Activated CD8-positive, alpha-beta memory T cell treated with anti-CD3 and anti-CD28 coated beads, Interleukin-2, amount 50 U/mL, for 4 hours (primary cell): ENCODE data around the gene LINC01488.

Experiments used
- DNase-seq: peaks from one replicate; pipeline ENCODE4 v3.0.0-alpha.2; 2020

Gene LINC01488

DNA sequence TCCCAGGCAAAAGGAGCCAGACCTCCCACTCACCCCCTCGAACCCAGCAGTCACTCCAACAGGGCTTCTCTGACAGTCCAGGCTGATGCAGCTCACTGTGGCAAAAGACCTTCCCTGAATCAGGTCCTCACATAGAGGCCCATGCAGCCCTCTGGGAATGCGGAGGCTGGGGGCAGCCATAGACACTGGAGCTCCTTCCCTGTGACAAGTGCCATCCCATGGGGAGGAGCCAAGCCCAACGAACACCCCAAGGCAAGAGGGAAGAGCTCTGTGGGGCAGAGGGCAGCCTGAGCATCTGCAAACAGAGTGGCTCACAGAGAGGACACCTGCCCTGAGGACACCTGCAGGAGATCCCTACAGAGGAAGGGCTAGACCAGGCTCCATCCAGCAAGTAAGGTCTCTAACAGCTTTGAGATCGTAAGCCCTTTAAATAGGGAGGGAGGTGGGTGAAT, at the start of gene LINC01488:
LINC01488 (plus strand) TSS at position 271 of the 452 bp plus-strand sequence.
- no peak for DNase-seq

DNA sequence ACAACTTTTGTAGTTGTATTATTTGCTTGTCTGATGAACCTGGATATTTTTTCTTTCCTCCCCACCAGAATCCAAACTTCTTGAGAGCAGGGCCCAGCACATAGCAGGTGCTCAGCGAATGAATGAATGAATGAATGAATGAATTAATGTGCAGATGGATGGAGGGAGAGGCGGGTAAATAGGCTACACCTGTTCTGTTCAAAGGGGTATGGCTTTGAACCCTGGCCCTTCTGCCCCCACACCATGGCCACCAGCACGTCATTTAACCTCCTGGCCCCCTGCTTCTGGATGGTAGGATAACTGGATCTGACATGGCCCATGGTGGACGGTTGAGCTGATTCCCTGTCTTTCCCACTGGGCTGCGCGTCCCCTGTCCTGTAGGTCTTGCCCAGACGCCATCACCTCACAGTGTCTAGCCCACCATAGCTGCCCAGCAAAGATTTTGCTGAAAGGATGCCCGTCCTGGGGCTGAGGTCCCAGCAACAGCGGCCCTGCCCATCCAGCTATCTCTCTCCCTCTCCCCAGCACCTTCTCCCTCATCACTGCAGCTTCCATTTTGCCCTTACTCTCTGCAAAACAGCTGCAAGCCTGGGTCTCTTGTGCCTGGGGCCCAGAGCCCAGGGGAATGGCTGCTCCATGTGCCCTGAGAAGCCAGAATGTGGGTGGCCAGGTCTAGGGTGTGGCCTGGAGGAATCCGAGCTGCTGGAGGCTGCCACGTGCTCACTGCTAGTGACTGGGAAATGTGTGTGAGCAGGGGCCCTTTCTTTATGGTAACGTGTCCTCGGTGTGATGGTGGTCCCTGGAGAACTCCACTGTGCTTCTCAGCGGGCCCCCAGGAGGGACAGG, 49.3 kb upstream of the LINC01488 start:
- DNase-seq = no peak

GRCh38 chr11:69433741-69434140, 47.7 kb upstream of the LINC01488 start:
- DNase-seq = no peak

GRCh38 chr11:69434471-69434931, 47.0 kb upstream of the LINC01488 start:
- DNase-seq = no peak

DNA sequence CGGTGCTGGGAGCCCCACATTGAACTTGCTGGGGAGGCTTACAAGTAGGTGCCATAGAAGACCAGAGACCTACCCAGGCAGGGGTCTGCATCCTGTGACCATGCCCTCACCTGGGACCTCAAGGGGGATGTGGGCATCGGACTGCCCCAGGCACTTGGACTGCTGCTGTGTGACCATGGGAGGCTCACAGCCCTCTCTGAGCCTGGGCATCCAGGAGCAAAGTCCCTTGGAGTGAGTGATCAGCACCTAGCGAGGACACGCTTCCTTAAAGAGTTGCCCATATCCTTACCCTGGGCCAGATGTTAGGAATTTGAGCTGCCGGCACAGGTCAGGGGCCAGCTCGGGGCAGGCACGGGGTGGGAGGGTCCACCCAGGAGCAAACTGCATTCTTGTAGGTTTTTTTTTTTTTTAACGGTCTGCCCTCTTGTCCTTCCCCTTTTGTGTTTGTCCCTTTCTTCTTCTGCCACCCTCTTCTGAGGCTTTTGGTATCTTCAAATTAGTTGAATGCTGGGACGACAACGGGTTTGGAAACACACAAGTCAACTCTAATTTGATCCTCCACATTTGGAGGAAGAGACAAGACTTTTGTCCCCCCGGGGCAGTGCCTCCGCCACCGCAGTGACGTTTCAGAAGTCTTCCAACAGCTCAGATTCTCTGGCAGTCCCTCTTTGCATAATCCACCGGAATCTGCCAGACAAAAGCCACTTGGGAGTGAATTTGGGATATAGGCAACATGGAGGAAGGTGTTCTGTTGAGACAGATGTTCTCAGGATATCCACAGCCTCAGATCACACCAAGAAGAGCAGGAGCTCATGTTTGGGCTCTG, 46.1 kb upstream of the LINC01488 start:
- DNase-seq = no peak

DNA sequence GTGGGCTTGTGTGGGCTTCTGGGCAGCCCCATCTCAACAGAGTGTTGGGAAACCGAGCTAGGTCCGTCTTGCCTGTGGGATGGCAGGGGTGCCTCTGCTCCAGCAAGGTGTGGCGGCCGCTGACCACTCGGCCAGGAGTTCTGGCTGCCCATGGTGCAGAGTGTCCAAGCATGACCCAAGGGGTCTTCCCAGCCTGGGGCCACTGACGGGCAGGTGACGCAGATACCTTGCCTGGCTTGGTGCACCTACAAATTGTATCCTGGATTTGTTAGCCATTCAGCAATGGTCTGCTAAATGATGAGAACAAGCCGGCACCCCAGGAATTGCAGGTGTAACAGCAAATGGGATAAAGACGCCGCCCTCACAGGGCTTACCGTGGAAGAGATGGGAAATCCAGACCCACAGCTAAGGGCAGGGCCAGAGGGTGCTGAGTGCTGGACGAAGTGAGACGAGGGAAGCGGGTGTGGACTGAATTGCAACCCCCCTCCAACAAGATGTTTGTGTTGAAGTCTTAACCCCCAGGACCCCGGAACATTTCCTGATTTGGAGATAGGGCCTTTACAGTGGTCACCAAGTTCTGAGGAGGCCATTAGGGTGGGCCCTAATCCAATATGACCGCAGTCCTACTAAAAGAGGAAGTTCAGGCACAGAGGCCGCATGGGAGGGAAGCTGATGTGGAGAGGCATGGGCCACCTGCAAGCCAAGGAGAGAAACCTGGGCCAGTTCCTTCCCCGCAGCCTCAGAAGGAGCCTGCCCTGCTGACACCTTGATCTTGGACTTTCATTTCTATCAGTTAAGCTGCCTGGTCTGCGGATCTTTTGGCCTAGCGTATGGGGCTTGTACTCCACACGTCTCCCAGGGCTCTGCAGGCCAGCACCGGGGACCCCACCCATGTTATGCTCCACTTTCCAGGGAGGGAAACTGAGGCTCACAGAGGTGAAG, 45.2 kb upstream of the LINC01488 start:
- DNase-seq = no peak

DNA sequence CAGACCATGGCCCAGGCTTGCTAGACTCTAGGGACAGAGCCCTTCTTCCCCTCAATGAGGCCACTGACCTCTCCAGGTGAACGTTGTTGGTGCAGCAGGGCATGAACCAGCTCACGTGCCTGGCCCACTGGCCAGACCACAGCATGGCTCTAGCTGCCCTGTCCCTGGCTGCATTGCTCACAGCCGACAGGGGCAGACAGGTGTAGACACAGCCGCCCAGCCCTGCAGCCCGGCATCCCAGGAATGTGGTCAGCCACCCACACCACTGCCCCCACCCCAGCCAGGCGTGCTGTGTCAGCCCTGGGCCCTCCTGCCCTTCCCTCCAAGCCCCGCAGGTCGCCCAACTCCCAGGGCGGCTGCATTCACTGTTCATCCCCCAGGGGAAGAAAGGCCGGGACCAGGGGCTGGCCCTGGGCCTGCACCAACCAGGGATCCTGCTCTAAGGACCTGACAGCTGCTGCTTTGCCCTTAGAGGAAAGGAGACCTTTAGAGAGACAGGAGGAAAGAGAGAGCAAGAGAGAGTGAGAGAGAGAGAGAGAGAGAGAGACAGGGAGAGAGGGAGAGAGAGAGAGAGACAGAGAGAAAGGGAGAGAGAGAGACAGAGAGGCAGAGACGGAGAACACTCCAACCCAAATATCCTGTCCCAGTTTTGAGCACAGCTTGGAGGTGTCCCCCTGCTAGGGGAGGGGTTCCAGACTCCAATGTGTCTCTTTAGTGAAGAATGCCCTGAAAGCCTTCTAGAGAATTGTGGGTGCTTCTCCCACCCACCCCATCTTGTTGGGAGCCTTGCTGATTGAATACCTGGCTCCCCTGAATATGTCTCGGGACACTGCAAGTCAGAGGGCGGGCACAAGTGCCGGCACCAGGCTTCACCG, 44.2 kb upstream of the LINC01488 start:
- no peak for DNase-seq

GRCh38 chr11:69437876-69438205, 43.6 kb upstream of the LINC01488 start:
- no peak for DNase-seq

- DNase-seq = no peak
Observed at GRCh38 chr11:69438286-69438920, 43.1 kb upstream of the LINC01488 start.

DNA sequence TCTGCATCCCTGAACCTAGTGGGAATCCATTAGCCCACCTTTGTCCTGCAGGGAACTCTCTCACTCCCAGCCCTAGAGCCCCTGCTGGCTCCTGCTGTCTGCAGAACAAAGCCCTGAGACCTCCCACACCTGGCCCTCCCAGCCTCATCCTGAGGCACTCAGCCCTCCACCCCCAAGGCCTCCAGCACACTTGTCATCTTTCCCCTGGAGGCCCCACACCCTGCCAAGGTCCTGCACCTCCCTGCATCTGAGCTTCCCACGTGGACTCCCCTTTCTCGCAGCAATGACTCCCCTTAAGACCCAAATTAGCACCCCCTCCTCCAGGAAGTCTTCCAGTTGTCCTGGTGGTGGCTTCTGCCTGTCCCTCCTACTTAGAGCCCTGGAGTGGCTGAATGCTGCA, 42.3 kb upstream of the LINC01488 start:
- no peak for DNase-seq

DNA sequence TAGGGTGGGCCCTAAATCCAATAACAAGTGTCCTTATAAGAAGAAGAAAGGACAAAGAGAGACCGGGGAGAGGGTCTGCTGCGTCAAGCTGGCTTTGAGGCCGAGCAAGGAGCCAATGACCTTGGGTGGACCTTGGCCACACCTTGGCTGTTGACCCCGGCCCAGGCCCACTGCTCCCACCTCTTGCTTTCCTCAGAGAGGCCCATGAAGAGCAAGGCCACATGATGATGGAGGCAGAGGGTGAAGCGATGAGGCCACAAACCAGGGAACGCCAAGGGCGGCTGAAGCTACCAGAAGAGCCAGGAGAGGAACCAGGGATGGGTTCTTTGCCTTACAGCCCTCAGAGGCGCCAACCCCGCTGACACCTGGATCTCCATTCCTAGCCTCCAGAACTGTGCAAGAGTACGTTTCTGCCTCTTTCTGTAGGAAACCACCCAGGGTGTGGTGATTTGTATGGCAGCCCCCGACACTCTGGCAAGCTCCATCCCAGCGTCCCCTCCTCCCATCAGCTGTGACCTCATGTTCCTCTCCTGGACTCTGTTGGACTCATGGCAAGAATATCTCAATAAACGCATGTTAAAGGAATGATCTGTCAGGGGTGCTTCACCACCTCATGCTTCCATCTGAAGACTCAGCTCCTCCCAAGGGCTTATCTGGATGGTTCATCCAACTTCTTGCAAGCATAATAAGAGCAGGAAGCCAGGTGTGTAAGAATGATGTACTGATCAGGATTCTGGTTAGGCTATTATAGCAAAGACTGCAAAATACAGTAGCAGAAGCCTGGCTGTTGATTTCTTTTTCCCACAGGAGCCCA, 41.6 kb upstream of the LINC01488 start:
- no peak for DNase-seq

- no peak for DNase-seq
Observed at GRCh38 chr11:69440876-69441275, 40.6 kb upstream of the LINC01488 start.

DNA sequence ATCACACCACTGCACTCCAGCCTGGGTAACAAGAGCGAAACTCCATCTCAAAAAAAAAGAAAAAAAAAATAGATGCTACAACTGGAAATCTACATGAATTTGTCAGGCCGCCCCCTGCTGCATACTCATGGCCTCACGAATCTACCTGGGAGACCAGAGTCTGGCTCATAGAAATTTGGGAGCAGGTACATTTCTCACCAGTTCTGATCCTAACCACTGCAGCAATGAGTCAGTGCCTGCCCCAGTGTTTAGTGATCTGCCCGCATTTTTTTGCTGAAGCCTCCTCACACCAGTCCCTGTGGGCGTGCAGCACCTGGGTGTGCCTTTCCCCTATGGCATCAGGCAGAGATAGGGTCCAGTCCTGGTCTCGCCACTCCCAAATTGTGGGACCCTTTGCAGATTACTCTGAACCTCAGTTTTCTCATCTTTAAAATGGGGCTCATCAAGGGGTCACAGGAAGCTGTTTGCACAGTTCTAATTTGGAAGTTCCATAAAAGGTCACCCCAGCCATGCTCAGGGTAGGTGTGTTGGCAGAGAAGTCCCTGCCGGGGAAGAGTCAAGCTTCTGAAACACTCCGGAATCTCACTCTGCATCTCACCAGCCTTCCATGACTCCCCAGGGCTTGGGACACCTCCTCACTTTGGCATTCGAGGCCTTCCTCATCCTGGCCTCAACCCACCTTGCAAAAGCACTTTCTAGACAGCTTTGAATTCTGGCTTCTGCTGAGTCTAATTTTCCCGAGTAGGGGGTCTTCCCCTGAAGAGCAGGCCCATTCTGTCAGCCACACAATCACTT, 39.3 kb upstream of the LINC01488 start:
- no peak for DNase-seq

- no peak for DNase-seq
Observed at GRCh38 chr11:69442807-69443137, 38.7 kb upstream of the LINC01488 start.

DNA sequence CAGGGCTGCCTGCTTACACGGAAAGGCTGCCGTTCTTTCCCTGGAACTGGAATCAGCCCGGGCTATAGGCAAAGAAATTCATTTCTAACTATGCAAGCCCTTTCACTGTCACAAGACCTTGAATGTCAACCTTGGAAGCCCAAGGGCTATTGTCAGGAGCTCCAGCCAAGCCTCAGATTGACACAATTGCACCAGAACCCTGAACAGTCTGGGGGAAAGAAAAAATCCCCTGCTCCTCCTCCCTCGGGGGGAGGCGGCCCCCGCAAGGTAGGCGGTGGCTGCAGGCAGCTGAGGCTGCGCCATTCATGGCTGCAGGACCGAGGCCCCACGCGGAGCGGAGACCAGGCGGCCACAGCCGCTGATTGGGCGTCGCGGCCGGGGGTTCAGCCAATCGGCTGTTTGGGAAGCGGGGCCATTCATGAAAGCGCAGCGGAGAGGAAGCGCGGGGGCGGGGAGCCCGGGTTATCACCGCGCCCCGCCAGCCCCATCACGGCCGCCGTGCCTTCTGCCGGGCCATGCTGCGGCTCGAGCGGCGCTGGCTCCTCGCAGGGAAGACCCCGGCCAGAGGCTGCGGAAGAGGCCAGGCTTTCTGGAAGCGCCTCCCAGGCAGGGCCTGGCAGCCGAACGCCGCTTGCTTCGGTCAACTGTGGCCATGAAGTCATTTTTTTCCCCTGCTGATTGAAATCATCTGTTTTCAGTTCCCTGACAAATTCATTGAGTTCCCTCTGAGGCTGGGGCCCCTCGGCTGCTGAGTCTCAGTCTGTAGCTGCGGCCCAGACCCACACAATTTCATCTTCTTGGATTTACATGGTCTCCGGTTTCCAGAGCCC, 38.1 kb upstream of the LINC01488 start:
- peak; percentile 69 for DNase-seq

- no peak for DNase-seq
Observed at GRCh38 chr11:69443968-69444364, 37.5 kb upstream of the LINC01488 start.

- DNase-seq = no peak
Observed at GRCh38 chr11:69444381-69445130, 36.9 kb upstream of the LINC01488 start.

DNA sequence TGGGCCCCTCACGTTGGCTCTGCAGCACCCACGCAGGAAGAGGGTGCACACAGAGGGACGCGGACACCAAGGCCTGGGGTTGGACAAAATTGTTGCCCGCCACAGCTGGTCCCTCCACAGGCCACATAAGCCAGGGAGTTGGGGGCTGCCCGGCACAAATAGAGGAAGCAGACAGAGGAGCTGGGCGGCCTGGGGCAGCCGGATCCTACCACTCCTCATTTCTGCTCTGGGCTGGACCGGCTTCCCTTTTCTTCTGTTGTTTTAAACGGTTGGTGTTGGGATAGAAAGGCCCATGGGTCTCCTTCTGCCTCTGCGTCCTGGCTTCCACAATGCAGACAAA, 36.4 kb upstream of the LINC01488 start:
- DNase-seq = no peak
